K562 (cell line): ENCODE data around the gene C4orf46. TPM values are rescaled to one million over a fixed set of nuclear protein-coding genes. Genes with fewer than 3 reads are reported as not detected.

Source experiments
- RREB1 ChIP-seq: fragments of 250-450 bp; sonication (Bioruptor Pico); IDR thresholded peaks from 2 replicates; pipeline ENCODE4 v1.4.0; 2020
- polyA plus RNA-seq, 8 experiments: library from polyadenylated mRNA; depleted of rRNA in 4 of 8; stranded (reverse) in 5 of 8; unstranded in 3 of 8; fragments of >200 nt; fragmentation: Nextera tagmentation in 2 of 8; fragmentation: Illumina TruSeq in 1 of 8; extraction: Ambion mirVana in 2 of 8; extraction: Trizol in 1 of 8; gene quantifications; 2 replicates each; pipeline versions ENCODE4 v1.2.1 to v1.2.3, GENCODE V29; 2011 to 2014; ENCODE audit warnings: inconsistent platforms in 1 of 8, missing spikeins in 1 of 8
- total RNA-seq, 7 experiments: library from RNA; depleted of rRNA in 6 of 7; stranded (reverse); fragments of >200 nt in 6 of 7; fragmentation: Illumina TruSeq in 2 of 7; extraction: Trizol in 2 of 7; gene quantifications; 2 replicates each; pipeline versions ENCODE4 v1.2.1 to v1.2.3, GENCODE V29; 2011 to 2021; ENCODE audit warnings: low replicate concordance in 1 of 7

Gene C4orf46
- total and polyA plus RNA-seq, 9 of the 15 experiments (the other 6 are each of a cell fraction or from before 2014, with no cell fraction given) = 9.7 to 24.4 (median 17.0) TPM

- 0 out of 2 replicates have a peak, but pooled peaks have one; percentile 7 for TF ChIP-seq RREB1
- TF ChIP-seq, all 486 proteins: peak for 186
These were observed 474 bp upstream of the C4orf46 start, which contains the start of gene ETFDH (continued) for GRCh38 chr4:158671915-158672806.
